Natural killer cell (primary cell): ENCODE results near the gene ME1. TPM values are rescaled to one million over a fixed set of nuclear protein-coding genes. Genes with fewer than 3 reads are reported as not detected.

ENCODE experiments used
- ATAC-seq, 3 donors: fragments of 150-1000 bp in 2 of 3; fragments of 200-7000 bp in 1 of 3; cut with Tn5 transposase; 1 replicate in 1 of 3; 2 replicates in 2 of 3; pipeline ENCODE4 v1.10.0; 2021; ENCODE audit warnings: mild to moderate bottlenecking in 2 of 3, moderate library complexity in 2 of 3
- DNase-seq, 2 donors: peaks; one replicate each; pipeline versions ENCODE4 v3.0.0 to v3.0.0-alpha.2; 2013 to 2021; ENCODE audit warnings: mixed read lengths in 1 of 2
- H3K27ac ChIP-seq: one replicate; pipeline ENCODE4 v1.5.1; 2013; ENCODE audit warnings: mild to moderate bottlenecking, low read length
- H3K27me3 ChIP-seq: one replicate; pipeline ENCODE4 v1.6.1; 2013; ENCODE audit warnings: low read length; ENCODE audit not compliant: control insufficient read depth, insufficient read depth
- H3K36me3 ChIP-seq: one replicate; pipeline ENCODE4 v1.6.1; 2013; ENCODE audit warnings: low read length; ENCODE audit not compliant: control insufficient read depth, insufficient read depth
- H3K4me1 ChIP-seq: one replicate; pipeline ENCODE4 v1.6.1; 2013; ENCODE audit warnings: low read length; ENCODE audit not compliant: control insufficient read depth, insufficient read depth
- H3K4me3 ChIP-seq: one replicate; pipeline ENCODE4 v1.5.1; 2013; ENCODE audit warnings: low read length
- H3K9me3 ChIP-seq: one replicate; pipeline ENCODE4 v1.6.1; 2013; ENCODE audit warnings: low read length; ENCODE audit not compliant: control insufficient read depth, insufficient read depth
- H3K27ac Mint-ChIP-seq, 2 donors: one replicate each; pipeline ENCODE4 v1.8.0; 2022; ENCODE audit warnings: mild to moderate bottlenecking in 2 of 2, mixed read lengths in 2 of 2, moderate library complexity in 1 of 2
- H3K27me3 Mint-ChIP-seq, 2 donors: one replicate each; pipeline ENCODE4 v1.8.0; 2022; ENCODE audit warnings: low read depth in 2 of 2, mixed read lengths in 2 of 2
- H3K36me3 Mint-ChIP-seq: one replicate; pipeline ENCODE4 v1.8.0; 2022; ENCODE audit warnings: mixed read lengths
- H3K4me1 Mint-ChIP-seq, 2 donors: one replicate each; pipeline ENCODE4 v1.8.0; 2022; ENCODE audit warnings: mixed read lengths in 2 of 2
- H3K4me3 Mint-ChIP-seq: one replicate; pipeline ENCODE4 v1.8.0; 2022; ENCODE audit warnings: mild to moderate bottlenecking, moderate library complexity, mixed read lengths
- H3K9me3 Mint-ChIP-seq, 2 donors: one replicate each; pipeline ENCODE4 v1.8.0; 2022; ENCODE audit warnings: mixed read lengths in 2 of 2
- WGBS: methylation state at CpG from one replicate; pipeline ENCODE4 v1.1.7; 2013; ENCODE audit warnings: missing lambda C conversion rate; ENCODE audit not compliant: insufficient coverage; 5-methylcytosine and 5-hydroxymethylcytosine counted together
- intact Hi-C: fragments of 100-400 bp; cut with micrococcal nuclease; formaldehyde crosslinking; loops from one replicate; pipeline ENCODE4 v1.14.2; 2022
- total RNA-seq, 4 donors: library from RNA; stranded (reverse); fragments of 120-200 nt in 1 of 4; gene quantifications; one replicate each; pipeline versions ENCODE4 v1.2.3 to v1.2.4, GENCODE V29; 2013 to 2022
- TF ChIP-seq, protein P1 (sequence below): fragments of 200-600 bp; IDR thresholded peaks from one replicate; pipeline ENCODE4 v1.8.0; 2022; ENCODE audit warnings: antibody characterized with exemption

ME1 gene
- total RNA-seq, 3 donors from 2014 or later (not counting 1 experiment from before 2014, with no cell fraction given): 0.14 to 0.32 TPM; not detected in 1

DNA sequence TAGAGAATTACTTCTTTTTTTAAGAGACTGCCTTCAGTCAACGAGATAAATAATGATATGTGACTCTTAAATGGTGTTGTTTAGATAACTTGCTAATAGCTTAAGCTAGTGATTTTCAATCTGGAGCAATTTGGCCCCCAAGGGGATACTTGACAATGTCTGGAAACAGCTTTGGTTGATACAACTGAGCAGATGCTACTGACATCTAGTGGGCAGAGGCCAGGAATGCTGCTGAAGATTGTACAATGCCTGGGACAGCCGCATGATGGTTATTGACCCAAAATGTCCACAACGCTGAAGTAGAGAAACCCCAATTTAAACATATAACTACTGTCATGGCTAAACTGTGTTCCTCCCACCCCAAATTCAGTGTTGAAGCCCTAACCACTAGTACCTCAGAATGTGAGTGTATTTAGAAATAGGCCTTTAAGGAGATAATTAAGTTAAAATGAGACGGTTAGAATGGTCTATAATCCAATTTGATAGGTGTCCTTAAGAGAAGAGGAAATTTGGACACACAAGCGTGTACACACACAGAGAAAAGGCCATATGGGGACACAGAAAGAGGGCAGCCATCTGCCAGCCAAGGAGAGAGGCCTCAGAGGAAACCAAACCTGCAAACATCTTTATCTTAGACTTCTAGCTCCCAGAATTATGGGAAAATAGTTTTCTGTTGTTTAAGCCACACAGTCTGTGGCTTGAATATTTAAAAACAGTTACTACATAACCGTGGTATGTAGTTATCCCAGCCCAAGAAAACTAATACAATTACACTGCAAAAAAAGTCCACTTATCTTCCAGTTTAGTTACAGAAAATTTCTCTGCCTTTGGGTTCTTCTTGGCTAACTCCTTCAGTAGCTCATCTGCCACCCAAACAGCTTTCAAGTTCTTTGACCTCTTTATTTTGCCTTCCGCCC lies 215.5 kb downstream of the ME1 start:
- 35% methylated on average over 6 of the region's 7 CpGs for WGBS

DNA sequence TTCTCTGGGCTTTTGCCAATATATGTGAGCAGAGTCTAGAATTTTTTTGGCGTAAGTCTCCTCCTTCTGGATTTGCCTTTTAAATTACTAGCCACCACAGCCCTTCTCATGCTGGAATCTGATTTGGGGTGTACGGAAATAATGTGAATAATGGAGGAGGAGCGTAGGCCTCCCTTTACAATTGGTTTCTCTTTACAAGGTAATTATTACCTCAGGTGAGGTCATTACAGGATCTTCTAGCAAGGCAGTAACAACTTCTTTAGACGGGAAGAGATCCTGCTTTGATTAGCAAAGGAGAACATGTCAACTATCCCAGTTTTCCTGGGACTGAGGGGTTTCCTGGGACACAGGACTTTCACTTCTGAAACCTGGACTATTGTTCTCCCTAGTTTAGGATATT lies 228.8 kb downstream of the ME1 start:
- no peak for DNase-seq
- H3K36me3 Mint-ChIP-seq: no peaks in the 10 kb centered on the region

More for the DNA sequence above, 215.5 kb downstream of the ME1 start:
- Histone ChIP-seq H3K9me3 (no peaks in the 10 kb centered on the region), H3K27ac (no peak overlapping the region), H3K4me3 (no peak overlapping the region), H3K4me1 (no peaks in the 10 kb centered on the region), H3K27me3 (no peaks in the 10 kb centered on the region), H3K36me3 (no peaks in the 10 kb centered on the region)
- Mint-ChIP-seq H3K27me3 (peaks cover 15 to 16% of the 10 kb centered on the region in 2 donors), H3K4me3 (no peak overlapping the region), H3K36me3 (no peaks in the 10 kb centered on the region), H3K27ac (no peak overlapping the region), H3K4me1 (peaks cover 0 to 4% of the 10 kb centered on the region in 2 donors), H3K9me3 (no peaks in the 10 kb centered on the region)
- TF ChIP-seq, protein P1, sequence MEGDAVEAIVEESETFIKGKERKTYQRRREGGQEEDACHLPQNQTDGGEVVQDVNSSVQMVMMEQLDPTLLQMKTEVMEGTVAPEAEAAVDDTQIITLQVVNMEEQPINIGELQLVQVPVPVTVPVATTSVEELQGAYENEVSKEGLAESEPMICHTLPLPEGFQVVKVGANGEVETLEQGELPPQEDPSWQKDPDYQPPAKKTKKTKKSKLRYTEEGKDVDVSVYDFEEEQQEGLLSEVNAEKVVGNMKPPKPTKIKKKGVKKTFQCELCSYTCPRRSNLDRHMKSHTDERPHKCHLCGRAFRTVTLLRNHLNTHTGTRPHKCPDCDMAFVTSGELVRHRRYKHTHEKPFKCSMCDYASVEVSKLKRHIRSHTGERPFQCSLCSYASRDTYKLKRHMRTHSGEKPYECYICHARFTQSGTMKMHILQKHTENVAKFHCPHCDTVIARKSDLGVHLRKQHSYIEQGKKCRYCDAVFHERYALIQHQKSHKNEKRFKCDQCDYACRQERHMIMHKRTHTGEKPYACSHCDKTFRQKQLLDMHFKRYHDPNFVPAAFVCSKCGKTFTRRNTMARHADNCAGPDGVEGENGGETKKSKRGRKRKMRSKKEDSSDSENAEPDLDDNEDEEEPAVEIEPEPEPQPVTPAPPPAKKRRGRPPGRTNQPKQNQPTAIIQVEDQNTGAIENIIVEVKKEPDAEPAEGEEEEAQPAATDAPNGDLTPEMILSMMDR: peak; percentile 62
- ATAC-seq (peak; percentile 86 to 97 (median 96)), DNase-seq (peak in 1 of 2 donors; percentile 75)
- intact Hi-C loops: loop anchor here (5.0 kb wide), 1 partner anchor 148 kb away; the partner anchor contains the start of genes DOP1A and UBE3D

DNA sequence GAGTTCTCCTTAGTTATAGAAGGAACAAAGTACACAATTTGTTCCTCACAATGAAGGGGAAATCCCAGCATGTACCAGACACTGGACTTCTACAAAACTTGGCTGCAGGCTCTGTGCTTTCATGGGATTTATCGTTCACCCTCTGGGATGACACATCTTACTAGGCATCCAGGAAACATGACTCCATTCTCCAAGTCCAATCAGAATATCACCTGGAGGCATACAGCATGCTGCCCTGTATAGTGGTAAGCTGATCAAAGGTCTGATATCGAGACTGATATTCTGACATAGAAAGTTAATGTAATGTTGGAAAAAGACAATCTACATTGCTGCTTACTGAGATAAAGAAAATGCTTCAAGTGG lies 231.0 kb downstream of the ME1 start:
- intact Hi-C loops: no loop called here
- H3K4me1 ChIP-seq: no peaks in the 10 kb centered on the region
- H3K27me3 ChIP-seq: no peaks in the 10 kb centered on the region
- Mint-ChIP-seq H3K4me3 (no peak overlapping the region), H3K9me3 (no peaks in the 10 kb centered on the region), H3K27ac (no peak overlapping the region), H3K4me1 (no peaks in the 10 kb centered on the region), H3K36me3 (no peaks in the 10 kb centered on the region), H3K27me3 (no peaks in the 10 kb centered on the region)
- ATAC-seq: no peak
- no peak overlapping the region for H3K27ac ChIP-seq
- DNase-seq: no peak
- no peak overlapping the region for H3K4me3 ChIP-seq
- H3K9me3 ChIP-seq: no peaks in the 10 kb centered on the region
- 90% methylated on average over 2 of the region's 2 CpGs for WGBS
- H3K36me3 ChIP-seq: no peaks in the 10 kb centered on the region
- TF ChIP-seq, protein P1: no peak

More for the DNA sequence above, 228.8 kb downstream of the ME1 start:
- H3K27me3 Mint-ChIP-seq: peaks cover 5 to 7% of the 10 kb centered on the region in 2 donors
- no peaks in the 10 kb centered on the region for H3K9me3 Mint-ChIP-seq
- H3K27ac Mint-ChIP-seq: no peak overlapping the region
- TF ChIP-seq, protein P1: no peak
- ATAC-seq: no peak
- Histone ChIP-seq H3K27me3 (no peaks in the 10 kb centered on the region), H3K36me3 (no peaks in the 10 kb centered on the region), H3K9me3 (no peaks in the 10 kb centered on the region), H3K27ac (no peak overlapping the region), H3K4me3 (no peak overlapping the region), H3K4me1 (no peaks in the 10 kb centered on the region)
- H3K4me3 Mint-ChIP-seq: no peak overlapping the region
- intact Hi-C loops: no loop called here
- 95% methylated on average over 2 of the region's 4 CpGs for WGBS
- no peaks in the 10 kb centered on the region for H3K4me1 Mint-ChIP-seq
